HL-60 (cell line): ENCODE results near the gene DOCK6.

Source experiments
- GABPA ChIP-seq: IDR thresholded peaks from 2 replicates; pipeline ENCODE4 v1.6.1; 2012; ENCODE audit warnings: low read depth
- TF ChIP-seq, protein P1 (sequence below): IDR thresholded peaks from one replicate; pipeline ENCODE4 v1.5.1; 2011; ENCODE audit warnings: low read length, control low read depth, inconsistent platforms; ENCODE audit not compliant: insufficient read depth

DNA sequence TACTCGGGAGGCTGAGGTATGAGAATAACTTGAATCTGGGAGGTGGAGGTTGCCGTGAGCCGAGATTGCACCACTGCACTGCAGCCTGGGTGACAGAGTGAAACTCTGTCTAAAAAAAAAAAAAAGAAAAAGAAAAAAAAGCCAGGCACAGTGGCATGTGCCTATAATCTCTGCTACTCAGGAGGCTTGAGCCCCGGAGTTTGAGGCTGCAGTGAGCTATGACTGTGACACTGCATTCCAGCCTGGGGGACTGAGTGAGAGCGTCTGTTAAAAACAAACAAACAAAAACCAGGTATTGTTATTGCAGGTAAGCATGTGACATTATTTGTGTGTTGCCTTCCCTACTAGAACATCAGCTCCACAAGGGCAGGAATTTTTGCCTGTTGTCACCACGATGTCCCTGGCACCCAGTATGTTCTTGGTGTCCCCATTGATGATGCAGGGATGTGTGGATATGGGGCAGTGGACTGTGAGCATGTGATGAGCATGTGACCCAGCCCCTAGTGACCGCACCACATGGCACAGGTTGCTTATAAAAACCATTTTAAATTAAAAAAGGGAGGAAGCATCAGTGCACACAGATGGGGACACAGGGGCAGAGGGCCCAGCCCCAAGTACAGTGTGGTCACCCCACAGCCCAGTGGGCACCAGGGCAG lies 63.4 kb downstream of the DOCK6 start:
- TF ChIP-seq, protein P1, sequence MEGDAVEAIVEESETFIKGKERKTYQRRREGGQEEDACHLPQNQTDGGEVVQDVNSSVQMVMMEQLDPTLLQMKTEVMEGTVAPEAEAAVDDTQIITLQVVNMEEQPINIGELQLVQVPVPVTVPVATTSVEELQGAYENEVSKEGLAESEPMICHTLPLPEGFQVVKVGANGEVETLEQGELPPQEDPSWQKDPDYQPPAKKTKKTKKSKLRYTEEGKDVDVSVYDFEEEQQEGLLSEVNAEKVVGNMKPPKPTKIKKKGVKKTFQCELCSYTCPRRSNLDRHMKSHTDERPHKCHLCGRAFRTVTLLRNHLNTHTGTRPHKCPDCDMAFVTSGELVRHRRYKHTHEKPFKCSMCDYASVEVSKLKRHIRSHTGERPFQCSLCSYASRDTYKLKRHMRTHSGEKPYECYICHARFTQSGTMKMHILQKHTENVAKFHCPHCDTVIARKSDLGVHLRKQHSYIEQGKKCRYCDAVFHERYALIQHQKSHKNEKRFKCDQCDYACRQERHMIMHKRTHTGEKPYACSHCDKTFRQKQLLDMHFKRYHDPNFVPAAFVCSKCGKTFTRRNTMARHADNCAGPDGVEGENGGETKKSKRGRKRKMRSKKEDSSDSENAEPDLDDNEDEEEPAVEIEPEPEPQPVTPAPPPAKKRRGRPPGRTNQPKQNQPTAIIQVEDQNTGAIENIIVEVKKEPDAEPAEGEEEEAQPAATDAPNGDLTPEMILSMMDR, result no peak
- TF ChIP-seq GABPA, result no peak
